Panc1 (cell line): ENCODE data around the gene DAB1.

Experiments used
- CTCF ChIP-seq: fragments of 450-650 bp; IDR thresholded peaks from 2 replicates; pipeline ENCODE4 v1.5.1; 2017; ENCODE audit warnings: mild to moderate bottlenecking
- POLR2AphosphoS5 ChIP-seq: IDR thresholded peaks from 2 replicates; pipeline ENCODE4 v1.6.1; 2012; ENCODE audit warnings: mild to moderate bottlenecking, low read depth, low read length, moderate library complexity
- REST ChIP-seq, 2 experiments: IDR thresholded peaks; 2 replicates each; pipeline ENCODE4 v1.6.1; 2011 to 2012; ENCODE audit warnings: low read depth in 2 of 2, control low read depth in 1 of 2, low read length in 1 of 2, mild to moderate bottlenecking in 1 of 2, moderate library complexity in 1 of 2; ENCODE audit not compliant: insufficient read depth in 1 of 2
- SIN3A ChIP-seq: IDR thresholded peaks from 2 replicates; pipeline ENCODE4 v1.6.1; 2012; ENCODE audit warnings: low read depth, mild to moderate bottlenecking, low read length, moderate library complexity, borderline replicate concordance; ENCODE audit not compliant: insufficient read depth
- TCF7L2 ChIP-seq: IDR thresholded peaks from 2 replicates; pipeline ENCODE4 v1.6.1; 2011; ENCODE audit warnings: mild to moderate bottlenecking, low read depth, low read length, inconsistent platforms

- TF ChIP-seq CTCF (no peak), REST (IDR thresholded peaks at IDR 0.05; ENCODE audit: insufficient read depth in 1 of 2, low read depth in 2 of 2, low read length in 1 of 2) (no peak), POLR2AphosphoS5 (no peak), TCF7L2 (no peak), SIN3A (no peak)
Observed at GRCh38 chr1:57106296-57106695, 317.6 kb downstream of the DAB1 start.
